Activated naive CD4-positive, alpha-beta T cell treated with anti-CD3 and anti-CD28 coated beads, Interleukin-2, amount 50 U/mL, for 16 hours (primary cell): ENCODE measurements around the gene CCDC81.

Source experiments
- DNase-seq: peaks from one replicate; pipeline ENCODE4 v3.0.0-alpha.2; 2020

The CCDC81 gene

DNA sequence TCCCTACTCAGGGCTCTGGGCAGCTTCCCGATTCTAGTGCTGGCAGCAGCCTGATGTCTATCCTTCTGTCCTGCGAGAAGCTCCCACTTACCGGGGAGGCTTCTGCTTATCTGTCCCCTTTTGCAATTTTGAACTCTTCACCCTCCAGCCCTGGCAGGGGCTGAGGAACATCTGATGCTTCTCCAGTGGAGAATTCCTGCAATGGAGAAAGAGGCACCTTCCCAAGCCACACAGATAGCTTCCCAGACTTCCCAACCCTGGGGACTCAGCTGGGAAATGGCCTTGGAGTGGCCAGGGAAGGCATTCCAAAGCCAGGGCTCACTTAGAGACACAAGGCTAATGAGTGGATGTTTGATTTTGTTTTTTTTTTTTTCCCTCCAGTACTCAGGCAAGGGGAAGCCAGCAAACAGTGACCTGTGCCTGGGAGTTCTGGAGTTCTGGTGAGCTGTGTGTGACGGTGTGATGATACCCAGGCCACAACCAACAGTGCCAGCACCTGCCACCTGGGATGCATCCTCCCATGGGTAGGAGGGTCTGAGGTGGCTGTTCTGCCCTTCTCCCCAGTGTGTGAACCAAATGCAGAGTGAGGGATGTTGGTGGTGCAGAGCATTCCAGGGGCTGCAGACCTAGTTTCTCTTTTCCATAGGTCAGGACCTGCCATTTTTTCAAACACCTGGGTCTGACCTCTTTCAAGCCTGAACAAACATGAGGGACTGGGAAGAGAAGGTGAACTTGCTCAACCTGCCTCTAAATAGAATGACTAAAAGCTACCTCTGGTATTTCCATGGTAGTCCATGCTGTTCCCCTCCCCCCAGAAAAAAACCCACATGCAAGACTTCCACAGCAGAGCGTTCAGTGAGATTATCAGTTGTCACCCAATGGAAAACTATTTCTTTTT lies 95.1 kb downstream of the CCDC81 start:
- no peak for DNase-seq
